Astrocyte of the cerebellum (primary cell): ENCODE measurements around the gene PHF2.

ENCODE experiments used
- DNase-seq: peaks from one replicate; pipeline ENCODE4 v3.0.0-alpha.2; 2011; ENCODE audit warnings: low read depth
- H3K4me3 ChIP-seq: 2 replicates; pipeline ENCODE4 v1.5.1; 2011; ENCODE audit warnings: mild to moderate bottlenecking, low read depth, low read length, moderate library complexity
- CTCF ChIP-seq: IDR thresholded peaks from 2 replicates; pipeline ENCODE4 v1.5.1; 2012; ENCODE audit warnings: low read length, low read depth, moderate library complexity, mild to moderate bottlenecking; ENCODE audit errors: missing control alignments
- in situ Hi-C: cut with HindIII; loops from 2 replicates; pipeline ENCODE4 v1.10.0; 2017; ENCODE audit warnings: low sequenced_read_pairs

Gene PHF2

GRCh38 chr9:93606187-93606586 lies 29.8 kb downstream of the PHF2 start:
- in situ Hi-C loops: no loop called here
- H3K4me3 ChIP-seq: no peak overlapping the region
- TF ChIP-seq CTCF: no peak
- DNase-seq: no peak

- H3K4me3 ChIP-seq: no peak overlapping the region
- in situ Hi-C loops: no loop called here
- DNase-seq: no peak
- no peak for TF ChIP-seq CTCF
These were observed 33.8 kb downstream of the PHF2 start for GRCh38 chr9:93610206-93610605.

DNA sequence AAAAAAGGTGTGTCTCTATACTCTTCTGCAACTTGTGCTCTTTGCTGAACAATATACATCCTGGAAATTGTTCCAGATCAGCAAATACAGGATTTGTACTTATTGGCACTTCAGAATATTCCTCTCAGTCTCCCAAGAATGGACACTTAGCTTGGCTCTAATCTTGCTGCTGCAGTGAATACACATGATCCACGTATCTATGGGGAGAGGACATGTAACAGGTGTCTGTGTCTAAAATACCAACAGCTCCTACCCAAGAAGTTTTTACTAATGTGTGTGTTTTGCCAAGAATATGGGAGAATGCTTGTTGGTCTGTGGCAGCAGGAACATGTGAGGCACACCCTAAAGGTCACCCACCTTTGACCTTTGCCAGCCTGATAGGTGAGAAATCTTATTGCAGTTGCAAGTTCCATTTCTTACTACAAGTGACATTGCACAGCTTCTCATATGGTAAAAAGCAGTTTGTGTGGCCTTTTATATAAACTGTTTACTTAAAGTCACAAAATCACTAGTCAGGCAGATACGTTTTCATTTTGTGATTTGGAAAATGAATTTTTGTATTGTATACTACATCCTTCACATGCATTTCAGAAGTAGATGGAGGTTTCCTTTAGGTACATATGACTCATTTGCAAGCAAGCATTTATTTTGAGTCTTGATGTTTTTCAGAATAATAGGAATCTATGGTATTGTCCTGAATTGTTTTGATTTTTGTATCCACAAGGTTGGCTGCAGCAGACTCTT lies 35.8 kb downstream of the PHF2 start:
- no peak for TF ChIP-seq CTCF
- no peak for DNase-seq
- no peak overlapping the region for H3K4me3 ChIP-seq
- in situ Hi-C loops: no loop called here

GRCh38 chr9:93612796-93613154 lies 36.4 kb downstream of the PHF2 start:
- no peak overlapping the region for H3K4me3 ChIP-seq
- in situ Hi-C loops: no loop called here
- no peak for DNase-seq
- no peak for TF ChIP-seq CTCF

- TF ChIP-seq CTCF: no peak
- DNase-seq: no peak
- no peak overlapping the region for H3K4me3 ChIP-seq
- in situ Hi-C loops: no loop called here
These were observed 36.8 kb downstream of the PHF2 start for GRCh38 chr9:93613174-93613573.

GRCh38 chr9:93613791-93614190 lies 37.4 kb downstream of the PHF2 start:
- DNase-seq: no peak
- in situ Hi-C loops: no loop called here
- H3K4me3 ChIP-seq: no peak overlapping the region
- TF ChIP-seq CTCF: no peak
